Large intestine (tissue), 3 donors: Measurements from ENCODE around the gene MTAP. TPM values are rescaled to one million over a fixed set of nuclear protein-coding genes. Genes with fewer than 3 reads are reported as not detected.

ENCODE experiments used
- DNase-seq, 2 donors: peaks; one replicate each; pipeline versions ENCODE4 v3.0.0 to v3.0.0-alpha.2; 2013
- H3K27ac ChIP-seq: one replicate; pipeline ENCODE4 v1.5.1; 2013; ENCODE audit warnings: low read length
- H3K27me3 ChIP-seq: 2 replicates; pipeline ENCODE4 v1.6.1; 2013; ENCODE audit warnings: low read length; ENCODE audit not compliant: control insufficient read depth, insufficient read depth
- H3K36me3 ChIP-seq: 2 replicates; pipeline ENCODE4 v1.6.1; 2013; ENCODE audit warnings: low read length; ENCODE audit not compliant: control insufficient read depth, insufficient read depth
- H3K4me1 ChIP-seq: one replicate; pipeline ENCODE4 v1.6.1; 2013; ENCODE audit warnings: low read length; ENCODE audit not compliant: control insufficient read depth, insufficient read depth
- H3K4me3 ChIP-seq: one replicate; pipeline ENCODE4 v1.5.1; 2013; ENCODE audit warnings: low read length
- H3K9me3 ChIP-seq: one replicate; pipeline ENCODE4 v1.6.1; 2013; ENCODE audit warnings: mild to moderate bottlenecking, low read depth, low read length, moderate library complexity; ENCODE audit not compliant: control insufficient read depth
- WGBS: methylation state at CpG from one replicate; pipeline ENCODE4 v1.1.5; 2013; ENCODE audit warnings: low lambda C conversion rate; ENCODE audit not compliant: insufficient coverage; 5-methylcytosine and 5-hydroxymethylcytosine counted together
- polyA plus RNA-seq: library from polyadenylated mRNA; unstranded; fragments of 120-200 nt; gene quantifications from one replicate; pipeline ENCODE4 v1.2.1, GENCODE V29; 2013

Gene MTAP
- polyA plus RNA-seq, 1 donor, result 25.1 TPM

GRCh38 chr9:21777701-21778100 is 24.7 kb upstream of the MTAP start:
- WGBS, result no CpG with 5 or more reads among the region's 1 CpG

GRCh38 chr9:21778304-21778703 is 24.1 kb upstream of the MTAP start:
- Histone ChIP-seq H3K4me1 (no peaks in the 10 kb centered on the region), H3K9me3 (no peaks in the 10 kb centered on the region), H3K4me3 (no peak overlapping the region), H3K36me3 (no peaks in the 10 kb centered on the region), H3K27ac (no peak overlapping the region), H3K27me3 (no peaks in the 10 kb centered on the region)
- WGBS, result no CpG with 5 or more reads among the region's 1 CpG
- no peak for DNase-seq

More at GRCh38 chr9:21777701-21778100, 24.7 kb upstream of the MTAP start:
- H3K27ac ChIP-seq, result no peak overlapping the region
- H3K36me3 ChIP-seq, result no peaks in the 10 kb centered on the region
- no peaks in the 10 kb centered on the region for H3K9me3 ChIP-seq
- no peak for DNase-seq
- no peaks in the 10 kb centered on the region for H3K27me3 ChIP-seq
- H3K4me1 ChIP-seq, result no peaks in the 10 kb centered on the region
- H3K4me3 ChIP-seq, result no peak overlapping the region

- Histone ChIP-seq H3K27me3 (no peaks in the 10 kb centered on the region), H3K4me1 (no peaks in the 10 kb centered on the region), H3K36me3 (no peaks in the 10 kb centered on the region), H3K9me3 (no peaks in the 10 kb centered on the region), H3K4me3 (no peak overlapping the region), H3K27ac (no peak overlapping the region)
- DNase-seq, result no peak
- no CpG with 5 or more reads among the region's 2 CpGs for WGBS
Observed at GRCh38 chr9:21779397-21779796, 23.0 kb upstream of the MTAP start.

GRCh38 chr9:21781656-21782055 is 20.8 kb upstream of the MTAP start:
- H3K27ac ChIP-seq, result no peak overlapping the region
- no peaks in the 10 kb centered on the region for H3K36me3 ChIP-seq
- no peak for DNase-seq
- H3K27me3 ChIP-seq, result no peaks in the 10 kb centered on the region
- H3K9me3 ChIP-seq, result no peaks in the 10 kb centered on the region
- no peaks in the 10 kb centered on the region for H3K4me1 ChIP-seq
- H3K4me3 ChIP-seq, result no peak overlapping the region
- 74% methylated on average over 2 of the region's 2 CpGs for WGBS

- no peak overlapping the region for H3K4me3 ChIP-seq
- H3K4me1 ChIP-seq, result no peaks in the 10 kb centered on the region
- H3K27me3 ChIP-seq, result no peaks in the 10 kb centered on the region
- H3K9me3 ChIP-seq, result no peaks in the 10 kb centered on the region
- no peaks in the 10 kb centered on the region for H3K36me3 ChIP-seq
- DNase-seq, result peak in 1 of 2 donors; percentile 9
- no peak overlapping the region for H3K27ac ChIP-seq
- no CpG with 5 or more reads among the region's 2 CpGs for WGBS
Observed at GRCh38 chr9:21782205-21782604, 20.2 kb upstream of the MTAP start.

- DNase-seq, result peak in 1 of 2 donors; percentile 43
- H3K36me3 ChIP-seq, result no peaks in the 10 kb centered on the region
- H3K27ac ChIP-seq, result no peak overlapping the region
- peaks cover 4% of the 10 kb centered on the region for H3K4me1 ChIP-seq
- no peak overlapping the region for H3K4me3 ChIP-seq
- H3K9me3 ChIP-seq, result no peaks in the 10 kb centered on the region
- WGBS, result 40% methylated on average over 1 of the region's 6 CpGs
- peaks cover 9% of the 10 kb centered on the region for H3K27me3 ChIP-seq
Observed at GRCh38 chr9:21788752-21789151, 13.7 kb upstream of the MTAP start.

- Histone ChIP-seq H3K9me3 (no peaks in the 10 kb centered on the region), H3K27me3 (peaks cover 12% of the 10 kb centered on the region), H3K27ac (no peak overlapping the region), H3K4me3 (peak overlapping the region; percentile 15), H3K36me3 (no peaks in the 10 kb centered on the region), H3K4me1 (peaks cover 4% of the 10 kb centered on the region)
- peak; percentile 82 to 85 for DNase-seq
- 0% methylated on average over 1 of the region's 2 CpGs for whole genome bisulfite sequencing
Observed at GRCh38 chr9:21789541-21790037, 12.8 kb upstream of the MTAP start.

- Histone ChIP-seq H3K4me1 (no peaks in the 10 kb centered on the region), H3K4me3 (no peak overlapping the region), H3K27me3 (peaks cover 21% of the 10 kb centered on the region), H3K27ac (no peak overlapping the region), H3K36me3 (no peaks in the 10 kb centered on the region), H3K9me3 (no peaks in the 10 kb centered on the region)
- DNase-seq, result no peak
- WGBS, result no CpG with 5 or more reads among the region's 2 CpGs
Observed at GRCh38 chr9:21795483-21795882, 7.0 kb upstream of the MTAP start.

GRCh38 chr9:21796768-21797167 is 5.7 kb upstream of the MTAP start:
- no peaks in the 10 kb centered on the region for H3K9me3 ChIP-seq
- H3K27ac ChIP-seq, result no peak overlapping the region
- H3K27me3 ChIP-seq, result peaks cover 20% of the 10 kb centered on the region
- H3K4me3 ChIP-seq, result no peak overlapping the region
- WGBS, result no CpG with 5 or more reads among the region's 3 CpGs
- DNase-seq, result no peak
- peaks cover 4% of the 10 kb centered on the region for H3K4me1 ChIP-seq
- no peaks in the 10 kb centered on the region for H3K36me3 ChIP-seq

- peaks cover 7% of the 10 kb centered on the region for H3K4me1 ChIP-seq
- H3K27ac ChIP-seq, result no peak overlapping the region
- no peaks in the 10 kb centered on the region for H3K9me3 ChIP-seq
- peaks cover 5% of the 10 kb centered on the region for H3K36me3 ChIP-seq
- H3K4me3 ChIP-seq, result peak overlapping the region; percentile 69
- peaks cover 5% of the 10 kb centered on the region for H3K27me3 ChIP-seq
- no peak for DNase-seq
- WGBS, result 87% methylated on average over 4 of the region's 11 CpGs
Observed at GRCh38 chr9:21800931-21801682, 1.3 kb upstream of the MTAP start.
